Smooth muscle cell (in vitro differentiated cells): ENCODE data around the gene EMD. TPM values are rescaled to one million over a fixed set of nuclear protein-coding genes. Genes with fewer than 3 reads are reported as not detected.
A peak's percentile ranks its signal among the peaks of the same experiment; 100 is the strongest.

Experiments
- DNase-seq: peaks from one replicate; lab custom pipeline; 2025; ENCODE audit not compliant: unreplicated experiment; lab: John Stamatoyannopoulos, UW
- H2AFZ ChIP-seq: fragments of 200-600 bp; sonication (generic); 2 replicates; pipeline ENCODE4 v1.6.0; 2016; ENCODE audit warnings: antibody characterized with exemption, low read depth, mild to moderate bottlenecking
- H3F3A ChIP-seq: fragments of 200-600 bp; sonication (generic); 2 replicates; pipeline ENCODE4 v1.6.0; 2017; ENCODE audit warnings: antibody characterized with exemption, low read depth
- H3K27ac ChIP-seq: fragments of 200-600 bp; sonication (generic); 2 replicates; pipeline ENCODE4 v1.5.1; 2016; ENCODE audit warnings: low read depth, mild to moderate bottlenecking
- H3K27me3 ChIP-seq: fragments of 200-600 bp; sonication (generic); 2 replicates; pipeline ENCODE4 v1.6.1; 2016; ENCODE audit warnings: low read depth, mild to moderate bottlenecking
- H3K36me3 ChIP-seq: fragments of 200-600 bp; sonication (generic); 2 replicates; pipeline ENCODE4 v1.5.1; 2016; ENCODE audit warnings: low read depth
- H3K4me1 ChIP-seq: fragments of 200-600 bp; sonication (generic); 2 replicates; pipeline ENCODE4 v1.5.1; 2016; ENCODE audit warnings: low read depth
- H3K4me2 ChIP-seq: fragments of 200-600 bp; sonication (generic); 2 replicates; pipeline ENCODE4 v1.6.0; 2016; ENCODE audit warnings: mild to moderate bottlenecking
- H3K4me3 ChIP-seq: fragments of 200-600 bp; sonication (generic); 2 replicates; pipeline ENCODE4 v1.5.1; 2016; ENCODE audit warnings: mild to moderate bottlenecking
- H3K79me2 ChIP-seq: fragments of 200-600 bp; sonication (generic); 2 replicates; pipeline ENCODE4 v1.6.0; 2016; ENCODE audit warnings: low read depth, mild to moderate bottlenecking
- H3K9ac ChIP-seq: fragments of 200-600 bp; sonication (generic); 2 replicates; pipeline ENCODE4 v1.6.0; 2016; ENCODE audit warnings: low read depth
- H3K9me3 ChIP-seq: fragments of 200-600 bp; sonication (generic); replicated peaks from 2 replicates; pipeline ENCODE4 v1.5.1; 2016; ENCODE audit warnings: low read depth
- H4K20me1 ChIP-seq: fragments of 200-600 bp; sonication (generic); 2 replicates; pipeline ENCODE4 v1.6.0; 2016; ENCODE audit warnings: low read depth
- WGBS: methylation state at CpG from one replicate; pipeline ENCODE4 v1.1.7; 2016; ENCODE audit warnings: low lambda C conversion rate; 5-methylcytosine and 5-hydroxymethylcytosine counted together
- polyA plus RNA-seq: library from polyadenylated mRNA; unstranded; fragments of >200 nt; fragmentation: Nextera tagmentation; extraction: Ambion mirVana; gene quantifications from 2 replicates; pipeline ENCODE4 v1.2.1, GENCODE V29; 2016
- total RNA-seq: library from RNA; depleted of rRNA; stranded (reverse); fragments of >200 nt; gene quantifications from 2 replicates; pipeline ENCODE4 v1.2.3, GENCODE V29; 2014
- TF ChIP-seq, protein P1 (sequence below): fragments of 200-600 bp; sonication (generic); IDR thresholded peaks from 2 replicates; pipeline ENCODE4 v1.5.1; 2017; ENCODE audit warnings: borderline replicate concordance, mild to moderate bottlenecking, antibody characterized with exemption; ENCODE audit not compliant: insufficient read depth, poor library complexity, severe bottlenecking

Gene EMD
- total and polyA plus RNA-seq, 2 experiments from 2014 or later: 61.4 to 63.9 TPM

DNA sequence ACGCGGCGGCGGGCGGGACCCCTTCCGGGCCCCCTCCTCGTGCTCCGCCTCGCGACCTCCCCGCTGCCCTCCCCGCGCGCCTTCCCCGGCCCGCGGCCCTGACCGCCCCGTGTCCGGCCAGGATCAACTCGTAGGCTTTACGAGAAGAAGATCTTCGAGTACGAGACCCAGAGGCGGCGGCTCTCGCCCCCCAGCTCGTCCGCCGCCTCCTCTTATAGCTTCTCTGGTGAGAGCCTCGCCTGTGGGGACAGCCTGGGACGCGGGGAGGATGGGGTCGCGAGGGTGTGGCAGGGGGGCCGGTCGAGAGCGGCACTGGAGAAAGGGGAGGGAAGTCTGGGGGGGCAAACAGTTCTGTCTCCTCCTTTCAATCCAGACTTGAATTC lies 465 bp downstream of the EMD start:
- peaks cover 5% of the 10 kb centered on the region for H4K20me1 ChIP-seq
- TF ChIP-seq, protein P1, sequence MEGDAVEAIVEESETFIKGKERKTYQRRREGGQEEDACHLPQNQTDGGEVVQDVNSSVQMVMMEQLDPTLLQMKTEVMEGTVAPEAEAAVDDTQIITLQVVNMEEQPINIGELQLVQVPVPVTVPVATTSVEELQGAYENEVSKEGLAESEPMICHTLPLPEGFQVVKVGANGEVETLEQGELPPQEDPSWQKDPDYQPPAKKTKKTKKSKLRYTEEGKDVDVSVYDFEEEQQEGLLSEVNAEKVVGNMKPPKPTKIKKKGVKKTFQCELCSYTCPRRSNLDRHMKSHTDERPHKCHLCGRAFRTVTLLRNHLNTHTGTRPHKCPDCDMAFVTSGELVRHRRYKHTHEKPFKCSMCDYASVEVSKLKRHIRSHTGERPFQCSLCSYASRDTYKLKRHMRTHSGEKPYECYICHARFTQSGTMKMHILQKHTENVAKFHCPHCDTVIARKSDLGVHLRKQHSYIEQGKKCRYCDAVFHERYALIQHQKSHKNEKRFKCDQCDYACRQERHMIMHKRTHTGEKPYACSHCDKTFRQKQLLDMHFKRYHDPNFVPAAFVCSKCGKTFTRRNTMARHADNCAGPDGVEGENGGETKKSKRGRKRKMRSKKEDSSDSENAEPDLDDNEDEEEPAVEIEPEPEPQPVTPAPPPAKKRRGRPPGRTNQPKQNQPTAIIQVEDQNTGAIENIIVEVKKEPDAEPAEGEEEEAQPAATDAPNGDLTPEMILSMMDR: no peak
- no peak for DNase-seq
- peaks cover 12% of the 10 kb centered on the region for H3K4me1 ChIP-seq
- peak overlapping the region; percentile 97 for H3K27ac ChIP-seq
- no peaks in the 10 kb centered on the region for H3K36me3 ChIP-seq
- WGBS: 28% methylated on average over 23 of the region's 38 CpGs
- peak overlapping the region; percentile 80 for H3K4me3 ChIP-seq
- H3K79me2 ChIP-seq: peaks cover 16% of the 10 kb centered on the region
- peak overlapping the region; percentile 99 for H3K9ac ChIP-seq
- H3F3A ChIP-seq: no peaks in the 10 kb centered on the region
- H3K9me3 ChIP-seq: no peaks in the 10 kb centered on the region
- peak overlapping the region; percentile 85 for H3K4me2 ChIP-seq
- no peaks in the 10 kb centered on the region for H3K27me3 ChIP-seq
- H2AFZ ChIP-seq: no peak overlapping the region

- Histone ChIP-seq H3K4me1 (peaks cover 12% of the 10 kb centered on the region), H3K36me3 (no peaks in the 10 kb centered on the region), H3F3A (no peaks in the 10 kb centered on the region), H3K27ac (peak overlapping the region; percentile 97), H2AFZ (no peak overlapping the region), H3K9ac (peak overlapping the region; percentile 99), H4K20me1 (peaks cover 5% of the 10 kb centered on the region), H3K9me3 (no peaks in the 10 kb centered on the region), H3K27me3 (no peaks in the 10 kb centered on the region), H3K4me2 (peak overlapping the region; percentile 85), H3K4me3 (peak overlapping the region; percentile 80), H3K79me2 (peaks cover 16% of the 10 kb centered on the region)
- WGBS: 55% methylated on average over 13 of the region's 13 CpGs
- no peak for DNase-seq
- TF ChIP-seq, protein P1: no peak
These were observed 1.1 kb downstream of the EMD start for GRCh38 chrX:154380153-154380552.

GRCh38 chrX:154380787-154381186 lies 1.7 kb downstream of the EMD start:
- peak overlapping the region; percentile 85 for H3K4me2 ChIP-seq
- H3K4me3 ChIP-seq: no peak overlapping the region

GRCh38 chrX:154381271-154381670 lies 2.2 kb downstream of the EMD start:
- Histone ChIP-seq H3K4me3 (no peak overlapping the region), H3K4me1 (peaks cover 12% of the 10 kb centered on the region), H3K9ac (no peak overlapping the region), H3F3A (no peaks in the 10 kb centered on the region), H3K27me3 (no peaks in the 10 kb centered on the region), H3K9me3 (no peaks in the 10 kb centered on the region), H2AFZ (no peak overlapping the region), H3K79me2 (peaks cover 16% of the 10 kb centered on the region), H3K27ac (no peak overlapping the region), H3K36me3 (no peaks in the 10 kb centered on the region), H3K4me2 (no peak overlapping the region), H4K20me1 (peaks cover 5% of the 10 kb centered on the region)
- no peak for DNase-seq
- WGBS: 85% methylated on average over 6 of the region's 6 CpGs
- TF ChIP-seq, protein P1: no peak

More at GRCh38 chrX:154380787-154381186, 1.7 kb downstream of the EMD start:
- DNase-seq: no peak
- Histone ChIP-seq H3K9me3 (no peaks in the 10 kb centered on the region), H3K27ac (peak overlapping the region; percentile 97), H3K27me3 (no peaks in the 10 kb centered on the region), H3K9ac (no peak overlapping the region), H3K36me3 (no peaks in the 10 kb centered on the region), H2AFZ (no peak overlapping the region), H4K20me1 (peaks cover 5% of the 10 kb centered on the region), H3K4me1 (peaks cover 12% of the 10 kb centered on the region), H3F3A (no peaks in the 10 kb centered on the region), H3K79me2 (peaks cover 16% of the 10 kb centered on the region)
- 88% methylated on average over 14 of the region's 14 CpGs for WGBS
- TF ChIP-seq, protein P1: no peak
